GM23248 (cell line): ENCODE data around the gene PTPRE.

Experiments used
- EZH2 ChIP-seq: fragments of 200-600 bp; sonication (generic); IDR thresholded peaks from 2 replicates; pipeline ENCODE4 v1.6.1; 2018; ENCODE audit warnings: antibody characterized with exemption, mild to moderate bottlenecking; ENCODE audit not compliant: insufficient read depth, poor library complexity, severe bottlenecking
- EZH2phosphoT487 ChIP-seq: fragments of 200-600 bp; sonication (generic); IDR thresholded peaks from 2 replicates; pipeline ENCODE4 v1.6.1; 2018; ENCODE audit warnings: antibody characterized with exemption, moderate library complexity, mild to moderate bottlenecking, low read depth; ENCODE audit not compliant: insufficient read depth

- no peak for TF ChIP-seq EZH2phosphoT487
- TF ChIP-seq EZH2: no peak
Observed at GRCh38 chr10:127867805-127868204, 39.1 kb upstream of the PTPRE start.
